ENCODE data around the gene GLE1. TPM values are rescaled to one million over a fixed set of nuclear protein-coding genes. Genes with fewer than 3 reads are reported as not detected.
A peak's percentile ranks its signal among the peaks of the same experiment; 100 is the strongest.

The GLE1 gene
- total RNA-seq, 1 experiment from 2014 or later = 36.6 TPM

- TF ChIP-seq CEBPB (IDR thresholded peaks at IDR 0.05; ENCODE audit: low read depth) = no peak
These were observed 22.2 kb downstream of the GLE1 start (continued) for GRCh38 chr9:128526720-128527119.

GRCh38 chr9:128528445-128529160, 24.1 kb downstream of the GLE1 start:
- intact Hi-C loops (cut with micrococcal nuclease) = no loop called here
- H3K9me2 ChIP-seq (ENCODE audit: insufficient read depth) = no peaks in the 10 kb centered on the region
- H3K79me2 ChIP-seq (ENCODE audit: insufficient read depth, low read length) = no peaks in the 10 kb centered on the region
- no TSS peak for BruUV-seq (replicated peaks)
- no peak overlapping the region for H2AFZ ChIP-seq (ENCODE audit: low read depth, low read length, poor library complexity, severe bottlenecking)
- no peaks in the 10 kb centered on the region for H4K20me1 ChIP-seq (ENCODE audit: insufficient read depth)
- DNase-seq (ENCODE audit: low read depth, low spot score) (no peak), ATAC-seq (peak; percentile 70)
- peak overlapping the region; percentile 15 for H3K4me2 ChIP-seq (ENCODE audit: low read length)
- TF ChIP-seq POLR2AphosphoS5 (IDR thresholded peaks at IDR 0.05; ENCODE audit: low read depth, low read length) (no peak), FOSL1 (IDR thresholded peaks at IDR 0.05; ENCODE audit: low read depth) (peak; percentile 36; the same call in 1 of the 2 replicates), TCF7L2 (IDR thresholded peaks at IDR 0.05; ENCODE audit: borderline replicate concordance, extremely low read depth, insufficient read depth, insufficient read length) (peak; percentile 56), JUND (IDR thresholded peaks at IDR 0.05) (0 out of 2 replicates have a peak, but pooled peaks have one; percentile 18), SRF (IDR thresholded peaks at IDR 0.05; ENCODE audit: low read depth) (peak; percentile 85), CBX3 (IDR thresholded peaks at IDR 0.05; ENCODE audit: low read depth) (no peak)
- no peaks in the 10 kb centered on the region for H3K9me3 ChIP-seq (ENCODE audit: control insufficient read depth in 1 of 2, insufficient read depth in 1 of 2, low read depth in 1 of 2, low read length in 2 of 2)
- no peak overlapping the region for H3K4me3 ChIP-seq (replicated peaks in 1 of 2; ENCODE audit: low read depth in 1 of 2, low read length in 2 of 2)
- RAD21 ChIA-PET (ENCODE audit: low non-redundant PET in 1 of 2, low total read pairs in 2 of 2, uncharacterized antibody in 2 of 2, unreplicated experiment in 2 of 2) = no interaction called here
- peaks cover 14 to 22% of the 10 kb centered on the region in 2 experiments for H3K36me3 ChIP-seq (ENCODE audit: control insufficient read depth in 1 of 2, insufficient read depth in 2 of 2, low read length in 2 of 2)
- no peak overlapping the region for H3K27ac ChIP-seq (ENCODE audit: low read depth, low read length)
- H3K27me3 ChIP-seq (ENCODE audit: insufficient read depth, low read length) = no peaks in the 10 kb centered on the region
- H3K9ac ChIP-seq (ENCODE audit: low read length) = no peak overlapping the region
- CTCF ChIA-PET = no interaction called here
- POLR2A ChIA-PET = interaction anchor here (1.3 kb wide), 1 partner anchor 26 kb away, joined by 3 read pairs; no protein-coding TSS in a partner anchor
- H3K4me1 ChIP-seq (ENCODE audit: control insufficient read depth in 1 of 2, insufficient read depth in 2 of 2, low read length in 2 of 2) = peaks cover 4 to 17% of the 10 kb centered on the region in 2 experiments

- no peak overlapping the region for H3K9ac ChIP-seq (ENCODE audit: low read length)
- CTCF ChIA-PET = no interaction called here
- no peak for DNase-seq (ENCODE audit: low read depth, low spot score)
- no peaks in the 10 kb centered on the region for H3K9me3 ChIP-seq (ENCODE audit: control insufficient read depth in 1 of 2, insufficient read depth in 1 of 2, low read depth in 1 of 2, low read length in 2 of 2)
- no peaks in the 10 kb centered on the region for H3K9me2 ChIP-seq (ENCODE audit: insufficient read depth)
- H3K27ac ChIP-seq (ENCODE audit: low read depth, low read length) = no peak overlapping the region
- H3K4me3 ChIP-seq (replicated peaks in 1 of 2; ENCODE audit: low read depth in 1 of 2, low read length in 2 of 2) = no peak overlapping the region
- H3K4me2 ChIP-seq (ENCODE audit: low read length) = no peak overlapping the region
- ATAC-seq = no peak
- no peaks in the 10 kb centered on the region for H3K27me3 ChIP-seq (ENCODE audit: insufficient read depth, low read length)
- TF ChIP-seq TCF7L2 (IDR thresholded peaks at IDR 0.05; ENCODE audit: borderline replicate concordance, extremely low read depth, insufficient read depth, insufficient read length) (no peak), ZNF274 (IDR thresholded peaks at IDR 0.05; ENCODE audit: low read depth, low read length) (no peak), FOSL1 (IDR thresholded peaks at IDR 0.05; ENCODE audit: low read depth) (no peak), ELF1 (IDR thresholded peaks at IDR 0.05; ENCODE audit: borderline replicate concordance, low read depth) (no peak), CTCF (IDR thresholded peaks at IDR 0.05 in 2 of 3, conservative IDR thresholded peaks at IDR 0.05 in 1 of 3; ENCODE audit: borderline replicate concordance in 1 of 3, insufficient read depth in 1 of 3, low read depth in 2 of 3, low read length in 2 of 3) (no peak), RAD21 (IDR thresholded peaks at IDR 0.05; ENCODE audit: low read depth) (no peak), SP1 (IDR thresholded peaks at IDR 0.05; ENCODE audit: low read depth) (no peak), ATF3 (IDR thresholded peaks at IDR 0.05) (no peak), POLR2AphosphoS5 (IDR thresholded peaks at IDR 0.05; ENCODE audit: low read depth, low read length) (no peak), POLR2A (IDR thresholded peaks at IDR 0.05; ENCODE audit: borderline replicate concordance, extremely low read depth, insufficient read depth, insufficient read length) (no peak), YY1 (IDR thresholded peaks at IDR 0.05; ENCODE audit: extremely low read depth, insufficient replicate concordance, low read depth, low read length) (no peak), ZFX (IDR thresholded peaks at IDR 0.05) (no peak), SRF (IDR thresholded peaks at IDR 0.05; ENCODE audit: low read depth) (no peak), SIN3A (IDR thresholded peaks at IDR 0.05; ENCODE audit: low read depth) (no peak), EZH2 (IDR thresholded peaks at IDR 0.05) (no peak)
- intact Hi-C loops (cut with micrococcal nuclease) = no loop called here
- H3K79me2 ChIP-seq (ENCODE audit: insufficient read depth, low read length) = no peaks in the 10 kb centered on the region
- RAD21 ChIA-PET (ENCODE audit: low non-redundant PET in 1 of 2, low total read pairs in 2 of 2, uncharacterized antibody in 2 of 2, unreplicated experiment in 2 of 2) = no interaction called here
- H3K4me1 ChIP-seq (ENCODE audit: control insufficient read depth in 1 of 2, insufficient read depth in 2 of 2, low read length in 2 of 2) = peaks cover 4 to 17% of the 10 kb centered on the region in 2 experiments
- H2AFZ ChIP-seq (ENCODE audit: low read depth, low read length, poor library complexity, severe bottlenecking) = no peak overlapping the region
- no TSS peak for BruUV-seq (replicated peaks)
- H4K20me1 ChIP-seq (ENCODE audit: insufficient read depth) = no peaks in the 10 kb centered on the region
- H3K36me3 ChIP-seq (ENCODE audit: control insufficient read depth in 1 of 2, insufficient read depth in 2 of 2, low read length in 2 of 2) = peaks cover 12 to 22% of the 10 kb centered on the region in 2 experiments
- POLR2A ChIA-PET = no interaction called here
These were observed 24.7 kb downstream of the GLE1 start for GRCh38 chr9:128529191-128529590.
